Measurements from ENCODE around the gene ZXDC.

- TF ChIP-seq CTCF (IDR thresholded peaks at IDR 0.05) (no peak), POLR2A (IDR thresholded peaks at IDR 0.05) (no peak)
Observed at GRCh38 chr3:126479642-126480041, 4.0 kb upstream of the ZXDC start.

Data from uterus (tissue), 2 donors.